HG02678 (cell line): Measurements from ENCODE around the gene THAP12.
"Not testable (repeated sequence)": the region's sequence is repeated elsewhere in the genome, so short reads cannot be mapped to it uniquely, and the experiment has no call there.

Experiments used
- ATAC-seq: cut with Tn5 transposase; IDR thresholded peaks from one replicate; pipeline ENCODE4 v1.9.1; 2021; ENCODE audit warnings: mild to moderate bottlenecking, moderate library complexity; ENCODE audit not compliant: unreplicated experiment

THAP12 gene

GRCh38 chr11:76380977-76381719 is at the start of gene THAP12, which contains the start of gene GVQW3:
Gene THAP12 (minus strand): TSS chr11:76381132. CDS start chr11:76380836, 296 bp downstream.
Gene GVQW3 (plus strand): TSS chr11:76381323. CDS start chr11:76381829, 506 bp downstream.
- peak; percentile 77 for ATAC-seq

- ATAC-seq: no peak
These were observed 45.7 kb upstream of the THAP12 start for GRCh38 chr11:76426660-76427059.

GRCh38 chr11:76424891-76425290 is 44.0 kb upstream of the THAP12 start:
- no peak for ATAC-seq

GRCh38 chr11:76424379-76424778 is 43.4 kb upstream of the THAP12 start:
- peak; percentile 65 for ATAC-seq

- no peak for ATAC-seq
These were observed 39.0 kb upstream of the THAP12 start for GRCh38 chr11:76419896-76420295.

- ATAC-seq: no peak
These were observed 34.1 kb upstream of the THAP12 start for GRCh38 chr11:76415073-76415472.

- ATAC-seq: no peak
These were observed 30.0 kb upstream of the THAP12 start for GRCh38 chr11:76410851-76411357.

GRCh38 chr11:76408171-76408965 is 27.4 kb upstream of the THAP12 start:
- ATAC-seq: no peak

- ATAC-seq: no peak
These were observed 25.4 kb upstream of the THAP12 start for GRCh38 chr11:76406359-76406758.

- ATAC-seq: not testable (repeated sequence)
These were observed 20.6 kb upstream of the THAP12 start for GRCh38 chr11:76401484-76401883.

GRCh38 chr11:76400967-76401366 is 20.0 kb upstream of the THAP12 start:
- ATAC-seq: no peak

- no peak for ATAC-seq
These were observed 16.5 kb upstream of the THAP12 start for GRCh38 chr11:76397383-76397782.

- ATAC-seq: no peak
These were observed 14.4 kb upstream of the THAP12 start for GRCh38 chr11:76395296-76395695.

- no peak for ATAC-seq
These were observed 13.5 kb upstream of the THAP12 start for GRCh38 chr11:76394411-76394810.

- no peak for ATAC-seq
These were observed 11.9 kb upstream of the THAP12 start for GRCh38 chr11:76392870-76393269.

- no peak for ATAC-seq
These were observed 11.0 kb upstream of the THAP12 start for GRCh38 chr11:76391811-76392475.

GRCh38 chr11:76391021-76391420 is 10.1 kb upstream of the THAP12 start:
- no peak for ATAC-seq

- ATAC-seq: no peak
These were observed 7.5 kb upstream of the THAP12 start for GRCh38 chr11:76388408-76388807.

- ATAC-seq: no peak
These were observed 5.0 kb upstream of the THAP12 start for GRCh38 chr11:76385903-76386302.

- no peak for ATAC-seq
These were observed 1.3 kb upstream of the THAP12 start for GRCh38 chr11:76382209-76382608.
